Type B pancreatic cell (in vitro differentiated cells): ENCODE data around the gene AIMP1. TPM values are rescaled to one million over a fixed set of nuclear protein-coding genes. Genes with fewer than 3 reads are reported as not detected.

ENCODE experiments used
- DNase-seq: peaks from one replicate; pipeline ENCODE4 v3.0.0; 2021; ENCODE audit warnings: mixed read lengths; ENCODE audit not compliant: unreplicated experiment; ENCODE audit errors: extremely low spot score
- H3K27ac Mint-ChIP-seq: 2 replicates; pipeline ENCODE4 v1.8.0; 2021; ENCODE audit warnings: mild to moderate bottlenecking, mixed read lengths
- H3K27me3 Mint-ChIP-seq: 2 replicates; pipeline ENCODE4 v1.8.0; 2021; ENCODE audit warnings: mixed read lengths
- H3K36me3 Mint-ChIP-seq: 2 replicates; pipeline ENCODE4 v1.8.0; 2021; ENCODE audit warnings: mixed read lengths
- H3K4me1 Mint-ChIP-seq: one replicate; pipeline ENCODE4 v1.8.0; 2021; ENCODE audit warnings: mixed read lengths; ENCODE audit not compliant: unreplicated experiment
- H3K4me3 Mint-ChIP-seq: 2 replicates; pipeline ENCODE4 v1.8.0; 2021; ENCODE audit warnings: mild to moderate bottlenecking, mixed read lengths
- H3K9me3 Mint-ChIP-seq: 2 replicates; pipeline ENCODE4 v1.8.0; 2021; ENCODE audit warnings: mixed read lengths
- total RNA-seq: library from RNA; stranded (reverse); gene quantifications from 2 replicates; pipeline ENCODE4 v1.2.1, GENCODE V29; 2021; ENCODE audit warnings: low replicate concordance
- TF ChIP-seq, protein P1 (sequence below): fragments of 200-600 bp; sonication (generic); conservative IDR thresholded peaks from 2 replicates; pipeline ENCODE4 v1.5.0; 2021; ENCODE audit warnings: antibody characterized with exemption, mild to moderate bottlenecking

Gene AIMP1
- total RNA-seq, 1 donor from 2014 or later = 42.1 TPM

DNA sequence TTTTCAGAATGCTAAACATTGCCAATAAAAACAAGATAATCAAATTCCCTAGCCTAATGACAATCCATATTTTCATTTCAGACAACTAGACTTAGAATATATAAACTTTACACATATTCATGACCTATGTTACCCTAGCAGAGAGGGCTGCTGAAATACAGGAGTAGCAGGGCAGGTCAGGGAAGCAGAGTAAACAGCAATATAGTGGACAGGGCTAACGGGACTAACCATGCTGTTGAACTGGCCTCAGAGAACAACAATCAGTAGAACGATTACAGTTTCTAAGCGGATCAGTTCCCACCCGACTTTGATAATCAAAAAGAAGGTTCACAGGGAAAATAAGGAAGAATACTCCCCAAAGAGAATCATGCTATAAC, 14.3 kb upstream of the AIMP1 start:
- DNase-seq = no peak
- TF ChIP-seq, protein P1, sequence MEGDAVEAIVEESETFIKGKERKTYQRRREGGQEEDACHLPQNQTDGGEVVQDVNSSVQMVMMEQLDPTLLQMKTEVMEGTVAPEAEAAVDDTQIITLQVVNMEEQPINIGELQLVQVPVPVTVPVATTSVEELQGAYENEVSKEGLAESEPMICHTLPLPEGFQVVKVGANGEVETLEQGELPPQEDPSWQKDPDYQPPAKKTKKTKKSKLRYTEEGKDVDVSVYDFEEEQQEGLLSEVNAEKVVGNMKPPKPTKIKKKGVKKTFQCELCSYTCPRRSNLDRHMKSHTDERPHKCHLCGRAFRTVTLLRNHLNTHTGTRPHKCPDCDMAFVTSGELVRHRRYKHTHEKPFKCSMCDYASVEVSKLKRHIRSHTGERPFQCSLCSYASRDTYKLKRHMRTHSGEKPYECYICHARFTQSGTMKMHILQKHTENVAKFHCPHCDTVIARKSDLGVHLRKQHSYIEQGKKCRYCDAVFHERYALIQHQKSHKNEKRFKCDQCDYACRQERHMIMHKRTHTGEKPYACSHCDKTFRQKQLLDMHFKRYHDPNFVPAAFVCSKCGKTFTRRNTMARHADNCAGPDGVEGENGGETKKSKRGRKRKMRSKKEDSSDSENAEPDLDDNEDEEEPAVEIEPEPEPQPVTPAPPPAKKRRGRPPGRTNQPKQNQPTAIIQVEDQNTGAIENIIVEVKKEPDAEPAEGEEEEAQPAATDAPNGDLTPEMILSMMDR = no peak
- Mint-ChIP-seq H3K36me3 (peaks cover 37% of the 10 kb centered on the region), H3K9me3 (no peaks in the 10 kb centered on the region), H3K4me1 (peaks cover 10% of the 10 kb centered on the region), H3K27ac (no peak overlapping the region), H3K27me3 (no peaks in the 10 kb centered on the region), H3K4me3 (no peak overlapping the region)

DNA sequence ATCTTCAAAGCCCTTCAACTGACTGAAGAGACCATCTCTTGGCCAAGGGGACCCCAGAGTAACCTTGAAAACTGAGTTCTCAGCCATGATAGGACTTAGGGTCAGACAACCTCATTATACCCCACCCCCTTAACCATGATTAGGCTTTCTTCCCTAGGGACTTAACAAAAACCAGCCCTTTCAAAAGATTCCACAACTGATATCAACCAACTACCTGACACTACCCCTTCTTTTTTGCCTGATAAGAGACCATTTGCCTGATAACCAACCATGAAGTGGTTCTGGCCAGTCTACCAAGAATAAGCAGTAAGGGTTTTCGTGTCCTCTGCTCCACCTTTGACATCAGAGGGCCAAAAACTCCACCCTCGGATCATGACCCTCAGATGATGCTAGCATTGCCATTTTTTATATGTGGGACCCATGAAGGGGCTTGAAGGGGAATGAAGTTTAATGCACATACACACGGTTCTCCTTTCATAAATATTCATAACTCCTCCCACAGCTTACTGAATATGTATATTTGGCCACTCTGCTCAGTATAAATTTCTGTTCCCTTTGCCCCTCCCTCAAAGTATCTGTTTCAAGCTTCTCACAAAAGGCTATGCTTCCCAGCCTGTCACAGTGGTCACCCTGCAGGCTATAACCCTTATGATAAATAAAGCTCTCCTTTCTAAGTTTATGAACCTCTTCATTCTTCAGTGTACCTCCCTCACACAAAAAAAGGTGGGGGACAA, 12.6 kb upstream of the AIMP1 start:
- H3K4me3 Mint-ChIP-seq = no peak overlapping the region
- TF ChIP-seq, protein P1 = no peak
- DNase-seq = no peak
- H3K9me3 Mint-ChIP-seq = no peaks in the 10 kb centered on the region
- H3K27me3 Mint-ChIP-seq = no peaks in the 10 kb centered on the region
- H3K4me1 Mint-ChIP-seq = peaks cover 10% of the 10 kb centered on the region
- H3K36me3 Mint-ChIP-seq = peaks cover 40% of the 10 kb centered on the region
- H3K27ac Mint-ChIP-seq = peak overlapping the region; percentile 12

DNA sequence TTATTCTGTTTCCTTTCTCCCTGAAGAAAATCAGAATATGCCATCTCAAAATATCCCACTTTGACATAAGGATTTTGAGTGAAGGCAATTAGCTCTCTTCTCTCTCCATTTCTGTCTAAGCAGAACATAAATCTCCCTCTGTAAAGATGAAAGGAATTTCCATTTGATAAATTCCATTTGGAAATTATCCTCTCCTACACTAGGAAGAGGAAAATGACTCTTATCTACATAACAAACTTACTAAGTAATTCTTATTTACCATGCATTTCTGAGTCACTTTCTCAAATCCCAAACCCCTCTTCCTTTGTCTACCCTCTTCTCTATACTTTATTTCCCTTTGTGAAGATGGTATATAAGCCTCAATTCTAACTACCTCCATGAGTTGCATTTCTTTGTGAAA, 11.7 kb upstream of the AIMP1 start:
- Mint-ChIP-seq H3K4me3 (no peak overlapping the region), H3K36me3 (peaks cover 38% of the 10 kb centered on the region), H3K9me3 (no peaks in the 10 kb centered on the region), H3K27ac (no peak overlapping the region), H3K4me1 (peaks cover 10% of the 10 kb centered on the region), H3K27me3 (no peaks in the 10 kb centered on the region)
- no peak for DNase-seq
- TF ChIP-seq, protein P1 = no peak

DNA sequence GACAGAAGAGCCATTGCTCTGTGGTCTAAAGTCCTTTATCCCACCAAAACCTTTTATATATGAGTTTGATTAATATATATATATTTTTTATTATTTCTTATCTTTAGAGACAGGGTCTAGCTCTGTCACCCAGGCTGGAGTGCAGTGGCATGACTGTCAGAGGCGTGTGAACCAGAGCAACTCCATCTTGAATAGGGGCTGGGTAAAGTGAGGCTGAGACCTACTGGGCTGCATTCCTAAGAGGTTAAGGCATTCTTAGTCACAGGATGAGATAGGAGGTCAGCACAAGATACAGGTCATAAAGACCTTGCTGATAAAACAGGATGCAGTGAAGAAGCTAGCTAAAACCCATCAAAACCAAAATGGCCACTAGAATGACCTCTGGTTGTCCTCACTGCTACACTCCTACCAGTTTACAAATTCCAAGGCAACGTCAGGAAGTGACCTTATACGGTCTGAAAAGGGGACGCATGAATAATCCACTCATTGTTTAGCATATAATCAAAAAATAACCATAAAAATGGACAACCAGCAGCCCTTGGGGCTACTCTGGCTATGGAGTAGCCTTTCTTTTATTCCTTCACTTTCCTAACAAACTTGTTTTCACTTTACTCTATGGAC, 10.8 kb upstream of the AIMP1 start:
- TF ChIP-seq, protein P1 = no peak
- peaks cover 31% of the 10 kb centered on the region for H3K36me3 Mint-ChIP-seq
- H3K27me3 Mint-ChIP-seq = no peaks in the 10 kb centered on the region
- H3K27ac Mint-ChIP-seq = no peak overlapping the region
- H3K4me1 Mint-ChIP-seq = peaks cover 10% of the 10 kb centered on the region
- no peaks in the 10 kb centered on the region for H3K9me3 Mint-ChIP-seq
- no peak for DNase-seq
- H3K4me3 Mint-ChIP-seq = no peak overlapping the region

DNA sequence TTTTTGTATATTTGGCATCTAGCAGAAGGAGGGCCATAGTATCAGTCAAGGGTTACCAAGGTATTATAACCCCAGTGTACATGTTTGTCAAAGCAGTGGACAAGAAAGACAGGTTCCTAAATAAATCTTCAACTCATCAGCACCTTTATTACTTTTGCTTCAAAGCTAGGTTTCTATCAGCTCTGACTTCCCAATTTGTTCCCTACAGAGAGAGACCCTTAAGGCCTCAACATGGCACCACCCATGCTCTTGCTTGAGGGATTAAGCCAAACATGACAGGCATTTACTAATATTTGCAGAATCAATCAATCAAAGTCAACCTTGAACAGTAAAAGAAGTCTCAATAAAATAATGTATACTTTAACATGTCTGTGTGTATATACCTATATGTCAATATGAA, 9.8 kb upstream of the AIMP1 start:
- Mint-ChIP-seq H3K4me3 (no peak overlapping the region), H3K4me1 (peaks cover 10% of the 10 kb centered on the region), H3K27me3 (no peaks in the 10 kb centered on the region), H3K27ac (no peak overlapping the region), H3K9me3 (no peaks in the 10 kb centered on the region), H3K36me3 (peaks cover 29% of the 10 kb centered on the region)
- TF ChIP-seq, protein P1 = no peak
- DNase-seq = no peak
